HEK293T (cell line): ENCODE measurements around the gene DCTD.

Experiments used
- ARNT ChIP-seq: fragments of 450-650 bp; IDR thresholded peaks from 2 replicates; pipeline ENCODE4 v1.6.1; 2017; ENCODE audit warnings: mild to moderate bottlenecking
- BHLHE40 ChIP-seq: fragments of 450-650 bp; IDR thresholded peaks from 2 replicates; pipeline ENCODE4 v1.6.1; 2016; ENCODE audit warnings: mild to moderate bottlenecking, moderate library complexity, borderline replicate concordance
- ELF4 ChIP-seq: fragments of 450-650 bp; IDR thresholded peaks from 2 replicates; pipeline ENCODE4 v1.6.1; 2017; ENCODE audit warnings: antibody characterized with exemption
- FOXA1 ChIP-seq: fragments of 450-650 bp; IDR thresholded peaks from 2 replicates; pipeline ENCODE4 v1.6.1; 2016; ENCODE audit warnings: mild to moderate bottlenecking
- FOXK2 ChIP-seq: fragments of 450-650 bp; IDR thresholded peaks from 2 replicates; pipeline ENCODE4 v1.6.1; 2016; ENCODE audit warnings: mild to moderate bottlenecking
- FOXM1 ChIP-seq: fragments of 450-650 bp; IDR thresholded peaks from 2 replicates; pipeline ENCODE4 v1.6.1; 2017; ENCODE audit warnings: mild to moderate bottlenecking, borderline replicate concordance
- HDGF ChIP-seq: fragments of 450-650 bp; IDR thresholded peaks from 2 replicates; pipeline ENCODE4 v1.6.1; 2017; ENCODE audit warnings: antibody characterized with exemption, borderline replicate concordance
- LEF1 ChIP-seq: fragments of 450-650 bp; IDR thresholded peaks from 2 replicates; pipeline ENCODE4 v1.6.1; 2017; ENCODE audit warnings: mild to moderate bottlenecking, borderline replicate concordance
- NFRKB ChIP-seq: fragments of 450-650 bp; IDR thresholded peaks from 2 replicates; pipeline ENCODE4 v1.6.1; 2016; ENCODE audit warnings: mild to moderate bottlenecking, moderate library complexity
- SP1 ChIP-seq: fragments of 450-650 bp; IDR thresholded peaks from 2 replicates; pipeline ENCODE4 v1.6.1; 2017
- SUZ12 ChIP-seq: fragments of 450-650 bp; IDR thresholded peaks from 2 replicates; pipeline ENCODE4 v1.6.1; 2016; ENCODE audit warnings: mild to moderate bottlenecking
- TARDBP ChIP-seq: fragments of 450-650 bp; IDR thresholded peaks from 2 replicates; pipeline ENCODE4 v1.6.1; 2016
- ZNF384 ChIP-seq: fragments of 450-650 bp; IDR thresholded peaks from 2 replicates; pipeline ENCODE4 v1.6.1; 2016
- TF ChIP-seq, protein P1 (sequence below): fragments of 450-650 bp; IDR thresholded peaks from 2 replicates; pipeline ENCODE4 v1.6.1; 2016

DNA sequence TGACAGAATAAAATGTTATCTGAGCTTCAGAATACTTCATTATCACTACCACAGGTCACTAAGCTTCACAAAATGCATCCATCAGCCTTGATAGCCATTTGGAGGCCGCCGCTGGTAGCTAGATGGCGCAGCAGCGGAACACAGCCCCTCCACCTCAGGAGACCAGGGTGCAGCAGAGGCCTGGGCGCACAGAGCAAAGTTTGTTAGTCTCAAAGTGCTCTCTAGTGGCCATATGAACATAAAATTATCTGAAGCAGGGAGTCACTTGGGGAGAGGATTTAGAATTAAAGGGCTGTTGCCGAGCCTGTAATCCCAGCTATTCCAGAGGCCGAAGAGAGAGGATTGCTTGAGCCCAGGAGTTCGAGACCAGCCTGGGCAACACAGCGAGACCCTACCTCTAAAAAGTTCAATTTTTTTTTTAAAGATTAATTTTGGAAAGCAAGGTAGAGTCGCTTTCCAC lies 8.1 kb upstream of the DCTD start:
- TF ChIP-seq, protein P1, sequence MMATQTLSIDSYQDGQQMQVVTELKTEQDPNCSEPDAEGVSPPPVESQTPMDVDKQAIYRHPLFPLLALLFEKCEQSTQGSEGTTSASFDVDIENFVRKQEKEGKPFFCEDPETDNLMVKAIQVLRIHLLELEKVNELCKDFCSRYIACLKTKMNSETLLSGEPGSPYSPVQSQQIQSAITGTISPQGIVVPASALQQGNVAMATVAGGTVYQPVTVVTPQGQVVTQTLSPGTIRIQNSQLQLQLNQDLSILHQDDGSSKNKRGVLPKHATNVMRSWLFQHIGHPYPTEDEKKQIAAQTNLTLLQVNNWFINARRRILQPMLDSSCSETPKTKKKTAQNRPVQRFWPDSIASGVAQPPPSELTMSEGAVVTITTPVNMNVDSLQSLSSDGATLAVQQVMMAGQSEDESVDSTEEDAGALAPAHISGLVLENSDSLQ: no peak
- TF ChIP-seq ELF4 (no peak), ARNT (no peak), FOXA1 (no peak), BHLHE40 (no peak), FOXM1 (no peak), HDGF (no peak), ZNF384 (no peak), LEF1 (no peak), SUZ12 (no peak), TARDBP (no peak), SP1 (no peak), FOXK2 (no peak), NFRKB (no peak)
